ENCODE data around the gene ITGA3. TPM values are rescaled to one million over a fixed set of nuclear protein-coding genes. Genes with fewer than 3 reads are reported as not detected.

The ITGA3 gene
- total RNA-seq, 1 experiment from 2014 or later: 22.5 TPM

GRCh38 chr17:50117202-50118051 is 61.5 kb downstream of the ITGA3 start:
- H3K79me2 ChIP-seq (ENCODE audit: insufficient read depth, low read length): no peaks in the 10 kb centered on the region
- Mint-ChIP-seq H3K36me3 (ENCODE audit: insufficient read depth in 1 of 3, low read depth in 3 of 3) (peaks cover 0 to 10% (median 2%) of the 10 kb centered on the region in 3 experiments; a peak in 2 of 7 replicates), H3K4me3 (peak overlapping the region; percentile 48 to 65), H3K27me3 (ENCODE audit: low read depth) (peaks cover 60% of the 10 kb centered on the region), H3K27ac (no peak overlapping the region; a peak in 1 of 7 replicates), H3K4me1 (peaks cover 15 to 27% of the 10 kb centered on the region in 2 experiments), H3K9me3 (no peaks in the 10 kb centered on the region; a peak in 1 of 5 replicates)
- H2AK5ac ChIP-seq (ENCODE audit: insufficient read length, low read length): no peak overlapping the region
- H3K4me1 ChIP-seq (ENCODE audit: insufficient read depth, low read length): peaks cover 9% of the 10 kb centered on the region; the same call in 1 of the 2 replicates
- DNase-seq: peak; percentile 90
- no peak overlapping the region for H2BK120ac ChIP-seq (ENCODE audit: low read depth, low read length, poor library complexity, severe bottlenecking)
- H3K9ac ChIP-seq (ENCODE audit: extremely low read depth, insufficient read length, low read length): no peak overlapping the region
- no peak overlapping the region for H4K8ac ChIP-seq (replicated peaks; ENCODE audit: insufficient read length, low read depth, low read length)
- H2BK5ac ChIP-seq (ENCODE audit: insufficient read length, low read length): no peak overlapping the region
- H2BK15ac ChIP-seq (ENCODE audit: low read depth, low read length): no peak overlapping the region
- H2BK20ac ChIP-seq (ENCODE audit: low read depth, low read length, poor library complexity, severe bottlenecking): no peak overlapping the region
- 0 out of 2 replicates have a peak overlapping the region, but pooled peaks have one; percentile 38 for H3K14ac ChIP-seq (ENCODE audit: insufficient read depth, low read length)
- no peaks in the 10 kb centered on the region for H3K9me3 ChIP-seq (ENCODE audit: control insufficient read depth, low read depth, low read length)
- H3K27me3 ChIP-seq (ENCODE audit: insufficient read depth, low read length): no peaks in the 10 kb centered on the region; the same call in 1 of the 2 replicates
- H3K4me2 ChIP-seq (ENCODE audit: insufficient read depth, insufficient read length, low read length): peak overlapping the region; percentile 36
- H4K5ac ChIP-seq (ENCODE audit: insufficient read length, low read depth, low read length): no peak overlapping the region
- no peaks in the 10 kb centered on the region for H4K20me1 ChIP-seq (ENCODE audit: control insufficient read depth, insufficient read depth, insufficient read length)
- no peak overlapping the region for H2BK12ac ChIP-seq (ENCODE audit: insufficient read length, low read depth, low read length)
- peak overlapping the region; percentile 16 for H3K18ac ChIP-seq (ENCODE audit: insufficient read length, low read depth, low read length)
- no peak overlapping the region for H3K4ac ChIP-seq (ENCODE audit: low read depth, low read length)
- no peaks in the 10 kb centered on the region for H3K79me1 ChIP-seq (ENCODE audit: insufficient read depth, low read depth, low read length, poor library complexity, severe bottlenecking)
- no peak overlapping the region for H3T11ph ChIP-seq (ENCODE audit: low read length)
- no peak overlapping the region for H3K23ac ChIP-seq (ENCODE audit: insufficient read length, low read depth, low read length)
- TF ChIP-seq CTCF (conservative IDR thresholded peaks at IDR 0.05): peak; percentile 75
- H4K91ac ChIP-seq (ENCODE audit: insufficient read length, low read depth, low read length): no peak overlapping the region
- H3K56ac ChIP-seq (ENCODE audit: insufficient read length, low read depth, low read length): no peak overlapping the region
- no peaks in the 10 kb centered on the region for H3K23me2 ChIP-seq (ENCODE audit: insufficient read length, low read depth, low read length, poor library complexity, severe bottlenecking)
- no CpG with 5 or more reads among the region's 64 CpGs for WGBS (ENCODE audit: extremely low coverage, insufficient read length, low lambda C conversion rate)
- H2AFZ ChIP-seq (ENCODE audit: low read length): no peak overlapping the region
- H3K27ac ChIP-seq (ENCODE audit: insufficient read length, low read depth, low read length): no peak overlapping the region
